Measurements from ENCODE around the gene NAA30. TPM values are rescaled to one million over a fixed set of nuclear protein-coding genes. Genes with fewer than 3 reads are reported as not detected.

The NAA30 gene
- total RNA-seq, 1 experiment from 2014 or later, result 13.1 TPM

- DNase-seq (ENCODE audit: low read depth, low spot score), result no peak
- in situ Hi-C loops (cut with HindIII; ENCODE audit: low pct_unique_long_range_greater_than_20kb, low sequenced_read_pairs) (no loop called here), intact Hi-C loops (cut with micrococcal nuclease; ENCODE audit: unreplicated experiment) (no loop called here)
- H3K36me3 ChIP-seq (ENCODE audit: control insufficient read depth, insufficient read depth, low read length), result peaks cover 10% of the 10 kb centered on the region; the same call in 1 of the 2 replicates
- ChIA-PET POLR2A (no interaction called here), CTCF (no interaction called here)
- H3K27me3 ChIP-seq (ENCODE audit: control insufficient read depth, insufficient read depth, low read length), result no peaks in the 10 kb centered on the region
- TF ChIP-seq REST (IDR thresholded peaks at IDR 0.05; ENCODE audit: insufficient read depth in 1 of 2, low read depth in 2 of 2, low read length in 1 of 2) (no peak), CTCF (IDR thresholded peaks at IDR 0.05) (no peak), POLR2AphosphoS5 (IDR thresholded peaks at IDR 0.05; ENCODE audit: low read depth, low read length) (no peak), SIN3A (IDR thresholded peaks at IDR 0.05; ENCODE audit: borderline replicate concordance, insufficient read depth, low read depth, low read length) (no peak), TCF7L2 (IDR thresholded peaks at IDR 0.05; ENCODE audit: low read depth, low read length) (no peak)
- peaks cover 7% of the 10 kb centered on the region; the same call in 1 of the 2 replicates for H3K4me1 ChIP-seq (ENCODE audit: control insufficient read depth, insufficient read depth, low read length)
- no TSS peak for BruUV-seq (replicated peaks)
- no peaks in the 10 kb centered on the region for H3K9me3 ChIP-seq (ENCODE audit: control insufficient read depth, insufficient read depth, low read depth, low read length)
- no peak for ATAC-seq
- H3K27ac ChIP-seq (ENCODE audit: low read length), result no peak overlapping the region
- no peak overlapping the region for H3K4me3 ChIP-seq (ENCODE audit: low read depth in 2 of 2, low read length in 2 of 2)
Observed at GRCh38 chr14:57400556-57401494, 10.4 kb downstream of the NAA30 start.

- ChIA-PET POLR2A (no interaction called here), CTCF (no interaction called here)
- no TSS peak for BruUV-seq (replicated peaks)
- no peak overlapping the region for H3K4me3 ChIP-seq (ENCODE audit: low read depth in 2 of 2, low read length in 2 of 2)
- in situ Hi-C loops (cut with HindIII; ENCODE audit: low pct_unique_long_range_greater_than_20kb, low sequenced_read_pairs) (no loop called here), intact Hi-C loops (cut with micrococcal nuclease; ENCODE audit: unreplicated experiment) (no loop called here)
- ATAC-seq (no peak), DNase-seq (ENCODE audit: low read depth, low spot score) (no peak)
- TF ChIP-seq SIN3A (IDR thresholded peaks at IDR 0.05; ENCODE audit: borderline replicate concordance, insufficient read depth, low read depth, low read length) (no peak), CTCF (IDR thresholded peaks at IDR 0.05) (no peak), POLR2AphosphoS5 (IDR thresholded peaks at IDR 0.05; ENCODE audit: low read depth, low read length) (no peak), REST (IDR thresholded peaks at IDR 0.05; ENCODE audit: insufficient read depth in 1 of 2, low read depth in 2 of 2, low read length in 1 of 2) (no peak), TCF7L2 (IDR thresholded peaks at IDR 0.05; ENCODE audit: low read depth, low read length) (no peak)
- no peaks in the 10 kb centered on the region for H3K9me3 ChIP-seq (ENCODE audit: control insufficient read depth, insufficient read depth, low read depth, low read length)
- H3K27ac ChIP-seq (ENCODE audit: low read length), result no peak overlapping the region
- peaks cover 7% of the 10 kb centered on the region; the same call in 1 of the 2 replicates for H3K4me1 ChIP-seq (ENCODE audit: control insufficient read depth, insufficient read depth, low read length)
- H3K27me3 ChIP-seq (ENCODE audit: control insufficient read depth, insufficient read depth, low read length), result no peaks in the 10 kb centered on the region
- H3K36me3 ChIP-seq (ENCODE audit: control insufficient read depth, insufficient read depth, low read length), result peaks cover 10% of the 10 kb centered on the region; the same call in 1 of the 2 replicates
Observed at GRCh38 chr14:57401501-57401900, 11.1 kb downstream of the NAA30 start.

Measured in Panc1 (cell line).